WTC11 (cell line): ENCODE results near the gene AMBRA1. TPM values are rescaled to one million over a fixed set of nuclear protein-coding genes. Genes with fewer than 3 reads are reported as not detected.

Experiments used
- ATAC-seq: fragments of 200-7000 bp; cut with Tn5 transposase; 2 replicates; pipeline ENCODE4 v1.10.0; 2021; ENCODE audit warnings: mild to moderate bottlenecking, moderate library complexity
- CTCF ChIA-PET: fragments of 300-600 bp; sonication (Branson Sonifier 250); formaldehyde crosslinking; loops from one replicate; lab custom pipeline; 2021; ENCODE audit warnings: antibody characterized with exemption; lab: Charles Lee
- POLR2A ChIA-PET: fragments of 350-600 bp; sonication (Branson Sonifier 250); formaldehyde crosslinking; loops from one replicate; lab custom pipeline; 2021; ENCODE audit warnings: antibody characterized with exemption; lab: Charles Lee
- DNase-seq: peaks from one replicate; pipeline ENCODE4 v3.0.0; 2021; ENCODE audit warnings: low spot score
- H3K27ac Mint-ChIP-seq: 2 replicates; pipeline ENCODE4 v1.8.0; 2021; ENCODE audit warnings: mixed read lengths
- H3K27me3 Mint-ChIP-seq: 2 replicates; pipeline ENCODE4 v1.8.0; 2021; ENCODE audit warnings: low read depth, mild to moderate bottlenecking, moderate library complexity, mixed read lengths
- H3K36me3 Mint-ChIP-seq: 2 replicates; pipeline ENCODE4 v1.8.0; 2021; ENCODE audit warnings: mixed read lengths
- H3K4me1 Mint-ChIP-seq: 2 replicates; pipeline ENCODE4 v1.8.0; 2022; ENCODE audit warnings: mixed read lengths
- H3K4me3 Mint-ChIP-seq: 2 replicates; pipeline ENCODE4 v1.8.0; 2021; ENCODE audit warnings: mild to moderate bottlenecking, moderate library complexity, mixed read lengths
- H3K9me3 Mint-ChIP-seq: 2 replicates; pipeline ENCODE4 v1.8.0; 2021; ENCODE audit warnings: mixed read lengths
- AR ChIP-seq: fragments of 250-450 bp; sonication (Bioruptor Pico); IDR thresholded peaks from 2 replicates; pipeline ENCODE4 v1.9.0; 2021; ENCODE audit warnings: mild to moderate bottlenecking
- ERG ChIP-seq: fragments of 250-450 bp; sonication (Bioruptor Pico); IDR thresholded peaks from 2 replicates; pipeline ENCODE4 v1.8.0; 2021; ENCODE audit warnings: mild to moderate bottlenecking
- FOXP1 ChIP-seq: sonication (generic); formaldehyde crosslinking; IDR thresholded peaks from 2 replicates; pipeline ENCODE4 v1.8.0; 2022; ENCODE audit warnings: missing genetic modification reagents, mild to moderate bottlenecking, moderate library complexity, borderline replicate concordance
- JUN ChIP-seq: sonication (generic); formaldehyde crosslinking; IDR thresholded peaks from 2 replicates; pipeline ENCODE4 v1.8.0; 2023; ENCODE audit warnings: mild to moderate bottlenecking, missing genetic modification reagents
- MAX ChIP-seq: sonication (generic); formaldehyde crosslinking; IDR thresholded peaks from 2 replicates; pipeline ENCODE4 v1.8.0; 2022; ENCODE audit warnings: mild to moderate bottlenecking, missing genetic modification reagents
- NFATC4 ChIP-seq: fragments of 250-450 bp; sonication (Bioruptor Pico); IDR thresholded peaks from 2 replicates; pipeline ENCODE4 v1.9.0; 2021; ENCODE audit warnings: mild to moderate bottlenecking
- OVOL2 ChIP-seq: fragments of 250-450 bp; sonication (Bioruptor Pico); IDR thresholded peaks from 2 replicates; pipeline ENCODE4 v1.9.0; 2021; ENCODE audit warnings: mild to moderate bottlenecking, borderline replicate concordance
- SMAD4 ChIP-seq: sonication (generic); formaldehyde crosslinking; IDR thresholded peaks from 2 replicates; pipeline ENCODE4 v1.8.0; 2022; ENCODE audit warnings: mild to moderate bottlenecking, missing genetic modification reagents
- SOX15 ChIP-seq: fragments of 250-450 bp; sonication (Bioruptor Pico); IDR thresholded peaks from 2 replicates; pipeline ENCODE4 v1.9.0; 2021; ENCODE audit warnings: mild to moderate bottlenecking
- ZMAT4 ChIP-seq: fragments of 250-450 bp; sonication (Bioruptor Pico); IDR thresholded peaks from 2 replicates; pipeline ENCODE4 v1.9.0; 2021; ENCODE audit warnings: mild to moderate bottlenecking
- ZNF281 ChIP-seq: sonication (generic); formaldehyde crosslinking; IDR thresholded peaks from 2 replicates; pipeline ENCODE4 v1.8.0; 2023; ENCODE audit warnings: mild to moderate bottlenecking, missing genetic modification reagents
- ZNF317 ChIP-seq: sonication (generic); formaldehyde crosslinking; IDR thresholded peaks from 2 replicates; pipeline ENCODE4 v1.8.1; 2023; ENCODE audit warnings: low read depth, mild to moderate bottlenecking, moderate library complexity, missing genetic modification reagents, borderline replicate concordance
- ZNF423 ChIP-seq: fragments of 250-450 bp; sonication (Bioruptor Pico); IDR thresholded peaks from 2 replicates; pipeline ENCODE4 v2.1.2; 2022; ENCODE audit warnings: mild to moderate bottlenecking, moderate library complexity
- total RNA-seq: library from RNA; stranded (reverse); gene quantifications from 3 replicates; pipeline ENCODE4 v1.2.3, GENCODE V29; 2021

The AMBRA1 gene
- total RNA-seq, 1 experiment from 2014 or later, result 35.0 TPM

GRCh38 chr11:46457659-46458424 lies 136.0 kb downstream of the AMBRA1 start:
- DNase-seq (no peak), ATAC-seq (no peak)
- TF ChIP-seq MAX (CRISPR knock-in tag), result no peak
- POLR2A ChIA-PET, result interaction anchor here (0.6 kb wide), 1 partner anchor 32 kb away, joined by 3 read pairs; no protein-coding TSS in a partner anchor
- Mint-ChIP-seq H3K27ac (peak overlapping the region; percentile 30; the same call in 1 of the 2 replicates), H3K36me3 (peaks cover 2% of the 10 kb centered on the region; the same call in 1 of the 2 replicates), H3K9me3 (no peaks in the 10 kb centered on the region), H3K4me1 (peaks cover 38% of the 10 kb centered on the region), H3K4me3 (no peak overlapping the region), H3K27me3 (no peaks in the 10 kb centered on the region)
- CTCF ChIA-PET, result interaction anchor here (0.6 to 1.8 kb wide), 5 partner anchors 16 to 75 kb away, joined by 3 to 22 read pairs (median 6); no protein-coding TSS in a partner anchor

GRCh38 chr11:46457021-46457420 lies 136.8 kb downstream of the AMBRA1 start:
- Mint-ChIP-seq H3K4me3 (no peak overlapping the region), H3K36me3 (peaks cover 2% of the 10 kb centered on the region; the same call in 1 of the 2 replicates), H3K27ac (peak overlapping the region; percentile 66), H3K9me3 (no peaks in the 10 kb centered on the region), H3K4me1 (peaks cover 40% of the 10 kb centered on the region), H3K27me3 (no peaks in the 10 kb centered on the region)
- ATAC-seq (peak; percentile 57), DNase-seq (no peak)
- CTCF ChIA-PET, result interaction anchor here (0.9 to 1.8 kb wide), 7 partner anchors 33 to 126 kb away, joined by 3 to 22 read pairs (median 5); no protein-coding TSS in a partner anchor
- TF ChIP-seq JUN (CRISPR knock-in tag) (no peak), ZNF281 (CRISPR knock-in tag) (no peak), SMAD4 (CRISPR knock-in tag) (no peak), SOX15 (CRISPR knock-in tag) (no peak), ZNF317 (no peak), AR (CRISPR knock-in tag) (no peak), ZMAT4 (CRISPR knock-in tag) (no peak), ZNF423 (CRISPR knock-in tag) (no peak), NFATC4 (CRISPR knock-in tag) (no peak), OVOL2 (CRISPR knock-in tag) (no peak), ERG (CRISPR knock-in tag) (no peak), FOXP1 (CRISPR knock-in tag) (no peak)
- POLR2A ChIA-PET, result interaction anchor here (0.6 kb wide), 1 partner anchor 31 kb away, joined by 3 read pairs; no protein-coding TSS in a partner anchor
